NT2/D1 (cell line): ENCODE data around the gene MARCHF6.

ENCODE experiments used
- DNase-seq: peaks from one replicate; pipeline ENCODE4 v3.0.0-alpha.2; 2011; ENCODE audit warnings: low read depth, low spot score
- H3K27me3 ChIP-seq: 2 replicates; pipeline ENCODE4 v1.6.0; 2011; ENCODE audit warnings: mild to moderate bottlenecking; ENCODE audit not compliant: insufficient read length, insufficient read depth
- H3K36me3 ChIP-seq: 2 replicates; pipeline ENCODE4 v1.6.1; 2011; ENCODE audit warnings: mild to moderate bottlenecking, low read length, mixed read lengths; ENCODE audit not compliant: insufficient read depth, insufficient read length
- H3K4me1 ChIP-seq: 2 replicates; pipeline ENCODE4 v1.5.1; 2011; ENCODE audit not compliant: insufficient read depth, insufficient read length
- H3K4me3 ChIP-seq: 2 replicates; pipeline ENCODE4 v1.5.1; 2011; ENCODE audit warnings: low read depth; ENCODE audit not compliant: insufficient read length
- H3K9ac ChIP-seq: 2 replicates; pipeline ENCODE4 v1.6.0; 2011; ENCODE audit warnings: low read depth; ENCODE audit not compliant: insufficient read length
- H3K9me3 ChIP-seq: 2 replicates; pipeline ENCODE4 v1.5.1; 2011; ENCODE audit warnings: mild to moderate bottlenecking, low read length; ENCODE audit not compliant: insufficient read depth
- SUZ12 ChIP-seq: IDR thresholded peaks from 2 replicates; pipeline ENCODE4 v1.6.1; 2011; ENCODE audit not compliant: insufficient read length, insufficient read depth; ENCODE audit errors: extremely low read depth
- YY1 ChIP-seq: IDR thresholded peaks from 2 replicates; pipeline ENCODE4 v1.6.1; 2011; ENCODE audit not compliant: insufficient read length, insufficient read depth
- ZNF274 ChIP-seq: IDR thresholded peaks from 2 replicates; pipeline ENCODE4 v1.6.1; 2011; ENCODE audit warnings: mild to moderate bottlenecking, low read depth, low read length

Gene MARCHF6

GRCh38 chr5:10393491-10393890, 40.0 kb downstream of the MARCHF6 start:
- TF ChIP-seq YY1 (no peak), ZNF274 (no peak), SUZ12 (no peak)
- Histone ChIP-seq H3K9ac (no peak overlapping the region), H3K27me3 (no peaks in the 10 kb centered on the region), H3K4me1 (no peaks in the 10 kb centered on the region), H3K36me3 (peaks cover 64% of the 10 kb centered on the region), H3K9me3 (no peaks in the 10 kb centered on the region), H3K4me3 (no peak overlapping the region)
- DNase-seq, result no peak

- peaks cover 55% of the 10 kb centered on the region for H3K36me3 ChIP-seq
- TF ChIP-seq SUZ12 (no peak), ZNF274 (no peak), YY1 (no peak)
Observed at GRCh38 chr5:10396552-10396951, 43.1 kb downstream of the MARCHF6 start.

GRCh38 chr5:10399839-10400238, 46.3 kb downstream of the MARCHF6 start:
- Histone ChIP-seq H3K4me1 (no peaks in the 10 kb centered on the region), H3K4me3 (no peak overlapping the region), H3K9ac (no peak overlapping the region), H3K9me3 (no peaks in the 10 kb centered on the region), H3K36me3 (peaks cover 54% of the 10 kb centered on the region), H3K27me3 (no peaks in the 10 kb centered on the region)
- no peak for DNase-seq
- TF ChIP-seq SUZ12 (no peak), YY1 (no peak), ZNF274 (no peak)

More at GRCh38 chr5:10396552-10396951, 43.1 kb downstream of the MARCHF6 start:
- no peak for DNase-seq
- Histone ChIP-seq H3K27me3 (no peaks in the 10 kb centered on the region), H3K4me3 (no peak overlapping the region), H3K9me3 (no peaks in the 10 kb centered on the region), H3K4me1 (no peaks in the 10 kb centered on the region), H3K9ac (no peak overlapping the region)

- Histone ChIP-seq H3K4me3 (no peak overlapping the region), H3K27me3 (no peaks in the 10 kb centered on the region), H3K36me3 (peaks cover 54% of the 10 kb centered on the region), H3K9ac (no peak overlapping the region), H3K9me3 (no peaks in the 10 kb centered on the region), H3K4me1 (no peaks in the 10 kb centered on the region)
- no peak for TF ChIP-seq ZNF274
- no peak for TF ChIP-seq SUZ12
- no peak for TF ChIP-seq YY1
- DNase-seq, result no peak
Observed at GRCh38 chr5:10400411-10400810, 46.9 kb downstream of the MARCHF6 start.

GRCh38 chr5:10400831-10401230, 47.3 kb downstream of the MARCHF6 start:
- no peak for DNase-seq
- Histone ChIP-seq H3K4me3 (no peak overlapping the region), H3K9me3 (no peaks in the 10 kb centered on the region), H3K27me3 (no peaks in the 10 kb centered on the region), H3K9ac (no peak overlapping the region), H3K36me3 (peaks cover 53% of the 10 kb centered on the region), H3K4me1 (no peaks in the 10 kb centered on the region)
- TF ChIP-seq SUZ12 (no peak), ZNF274 (no peak), YY1 (no peak)

- Histone ChIP-seq H3K9me3 (no peaks in the 10 kb centered on the region), H3K4me3 (no peak overlapping the region), H3K36me3 (peaks cover 54% of the 10 kb centered on the region), H3K27me3 (no peaks in the 10 kb centered on the region), H3K9ac (no peak overlapping the region), H3K4me1 (no peaks in the 10 kb centered on the region)
- no peak for TF ChIP-seq ZNF274
- no peak for TF ChIP-seq YY1
- TF ChIP-seq SUZ12, result no peak
- DNase-seq, result no peak
Observed at GRCh38 chr5:10401498-10401897, 48.0 kb downstream of the MARCHF6 start.
